SK-N-SH treated with all-trans-retinoic acid at 6 μM for 48 hours (cell line): ENCODE measurements around the gene SRRD.

ENCODE experiments used
- ARNTL ChIP-seq: fragments of 450-650 bp; formaldehyde crosslinking; IDR thresholded peaks from 2 replicates; pipeline ENCODE4 v1.5.0; 2020; ENCODE audit warnings: low read depth, mild to moderate bottlenecking, moderate library complexity, borderline replicate concordance
- BACH2 ChIP-seq: fragments of 250-450 bp; sonication (Bioruptor Pico); IDR thresholded peaks from 2 replicates; pipeline ENCODE4 v1.9.0; 2021; ENCODE audit warnings: mild to moderate bottlenecking, borderline replicate concordance
- ESRRG ChIP-seq: fragments of 250-450 bp; sonication (Bioruptor Pico); IDR thresholded peaks from 2 replicates; pipeline ENCODE4 v1.6.1; 2021; ENCODE audit warnings: mild to moderate bottlenecking
- OSR1 ChIP-seq: fragments of 250-450 bp; sonication (Bioruptor Pico); IDR thresholded peaks from 2 replicates; pipeline ENCODE4 v1.8.0; 2022; ENCODE audit warnings: moderate library complexity, mild to moderate bottlenecking, inconsistent platforms
- TCF4 ChIP-seq: fragments of 250-450 bp; sonication (Bioruptor Pico); IDR thresholded peaks from 2 replicates; pipeline ENCODE4 v1.8.0; 2021; ENCODE audit warnings: mild to moderate bottlenecking, moderate library complexity, borderline replicate concordance
- ZFP3 ChIP-seq: fragments of 250-450 bp; sonication (Bioruptor Pico); IDR thresholded peaks from 2 replicates; pipeline ENCODE4 v1.5.0; 2020; ENCODE audit warnings: mild to moderate bottlenecking, moderate library complexity
- ZFP30 ChIP-seq: fragments of 450-650 bp; formaldehyde crosslinking; IDR thresholded peaks from 2 replicates; pipeline ENCODE4 v1.5.0; 2022; ENCODE audit warnings: mild to moderate bottlenecking, moderate library complexity
- ZNF565 ChIP-seq: fragments of 450-650 bp; formaldehyde crosslinking; conservative IDR thresholded peaks from 2 replicates; pipeline ENCODE4 v1.5.0; 2020; ENCODE audit warnings: low read depth, mild to moderate bottlenecking, moderate library complexity
- ZNF70 ChIP-seq: fragments of 450-650 bp; formaldehyde crosslinking; IDR thresholded peaks from 2 replicates; pipeline ENCODE4 v1.5.0; 2020; ENCODE audit warnings: mild to moderate bottlenecking, moderate library complexity
- TF ChIP-seq, protein P1 (sequence below): fragments of 250-450 bp; sonication (Bioruptor Pico); IDR thresholded peaks from 2 replicates; pipeline ENCODE4 v1.5.1; 2020; ENCODE audit warnings: low read depth, mild to moderate bottlenecking, moderate library complexity

DNA sequence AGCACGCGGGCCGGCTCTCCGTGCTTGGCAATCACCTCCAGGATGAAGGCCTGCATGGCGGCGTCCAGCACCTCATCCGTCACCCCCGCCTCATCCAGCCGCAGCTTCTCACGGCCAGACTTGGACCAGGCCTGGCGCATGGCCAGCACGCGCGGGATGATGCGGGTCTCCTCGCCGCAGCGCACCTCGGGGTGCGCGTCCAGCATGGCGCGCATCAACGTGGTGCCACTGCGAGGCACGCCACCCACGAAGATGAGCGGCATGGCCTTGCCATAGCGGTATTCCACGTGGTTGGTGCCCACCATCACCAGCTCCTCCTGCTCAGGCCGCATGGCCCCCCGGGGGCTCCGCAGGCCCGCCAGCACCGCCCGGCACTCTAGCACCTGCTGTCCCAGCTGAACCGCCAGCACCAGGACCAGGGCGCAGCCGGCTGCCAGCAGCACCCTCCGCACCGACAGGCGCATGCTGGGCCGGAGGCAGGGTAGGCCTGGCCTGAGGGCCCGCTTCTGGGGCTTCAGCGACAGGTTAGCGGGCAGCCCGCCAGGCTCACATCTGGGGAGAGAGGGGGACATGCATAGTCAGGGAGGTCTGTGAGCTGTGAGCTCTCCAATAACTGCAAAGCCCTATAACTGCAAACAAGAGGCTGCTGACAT, 57.6 kb downstream of the SRRD start:
- TF ChIP-seq, protein P1, sequence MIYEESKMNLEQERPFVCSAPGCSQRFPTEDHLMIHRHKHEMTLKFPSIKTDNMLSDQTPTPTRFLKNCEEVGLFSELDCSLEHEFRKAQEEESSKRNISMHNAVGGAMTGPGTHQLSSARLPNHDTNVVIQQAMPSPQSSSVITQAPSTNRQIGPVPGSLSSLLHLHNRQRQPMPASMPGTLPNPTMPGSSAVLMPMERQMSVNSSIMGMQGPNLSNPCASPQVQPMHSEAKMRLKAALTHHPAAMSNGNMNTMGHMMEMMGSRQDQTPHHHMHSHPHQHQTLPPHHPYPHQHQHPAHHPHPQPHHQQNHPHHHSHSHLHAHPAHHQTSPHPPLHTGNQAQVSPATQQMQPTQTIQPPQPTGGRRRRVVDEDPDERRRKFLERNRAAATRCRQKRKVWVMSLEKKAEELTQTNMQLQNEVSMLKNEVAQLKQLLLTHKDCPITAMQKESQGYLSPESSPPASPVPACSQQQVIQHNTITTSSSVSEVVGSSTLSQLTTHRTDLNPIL (CRISPR knock-in tag): no peak
- no peak for TF ChIP-seq ARNTL (CRISPR knock-in tag)
- TF ChIP-seq ZFP30: no peak
- no peak for TF ChIP-seq BACH2 (CRISPR knock-in tag)
- TF ChIP-seq ZNF565 (CRISPR knock-in tag): no peak
- TF ChIP-seq ZNF70 (CRISPR knock-in tag): no peak
- no peak for TF ChIP-seq ESRRG (CRISPR knock-in tag)
- no peak for TF ChIP-seq TCF4
- TF ChIP-seq ZFP3 (CRISPR knock-in tag): no peak
- TF ChIP-seq OSR1 (CRISPR knock-in tag): no peak
